Keratinocyte (primary cell): ENCODE results near the gene ACACA. TPM values are rescaled to one million over a fixed set of nuclear protein-coding genes. Genes with fewer than 3 reads are reported as not detected.

Source experiments
- DNase-seq: peaks from one replicate; pipeline ENCODE4 v3.0.0-alpha.2; 2011; ENCODE audit warnings: low read depth, missing footprints, low spot score
- FAIRE-seq: peaks from 2 replicates; lab custom pipeline; 2011; peaks lifted over from hg19 to GRCh38; lab: Jason Lieb, UNC
- H2AFZ ChIP-seq: 2 replicates; pipeline ENCODE4 v1.6.0; 2012; ENCODE audit warnings: low read length, control low read depth, inconsistent platforms; ENCODE audit not compliant: control insufficient read depth
- H3K27ac ChIP-seq: 2 replicates; pipeline ENCODE4 v1.5.1; 2011; ENCODE audit warnings: low read length; ENCODE audit not compliant: control insufficient read depth, insufficient read depth
- H3K27me3 ChIP-seq: 3 replicates; pipeline ENCODE4 v1.6.0; 2011; ENCODE audit warnings: low read length; ENCODE audit not compliant: control insufficient read depth, insufficient read depth; ENCODE audit errors: extremely low read depth
- H3K36me3 ChIP-seq, 2 experiments: 2 replicates in 1 of 2; 3 replicates in 1 of 2; pipeline ENCODE4 v1.5.1; 2011; ENCODE audit warnings: low read length in 2 of 2, mild to moderate bottlenecking in 1 of 2; ENCODE audit not compliant: control insufficient read depth in 2 of 2, insufficient read depth in 2 of 2; ENCODE audit errors: extremely low read depth in 1 of 2
- H3K4me1 ChIP-seq: 3 replicates; pipeline ENCODE4 v1.5.1; 2011; ENCODE audit warnings: low read length; ENCODE audit not compliant: control insufficient read depth, insufficient read depth; ENCODE audit errors: extremely low read depth
- H3K4me2 ChIP-seq: 3 replicates; pipeline ENCODE4 v1.6.0; 2011; ENCODE audit warnings: low read depth, low read length; ENCODE audit not compliant: control insufficient read depth, insufficient read depth; ENCODE audit errors: extremely low read depth
- H3K4me3 ChIP-seq, 3 experiments: fragments of 200-600 bp in 1 of 3; sonication (generic) in 1 of 3; 2 replicates in 2 of 3; 3 replicates in 1 of 3; pipeline ENCODE4 v1.5.1; 2011 to 2016; ENCODE audit warnings: low read length in 3 of 3, mild to moderate bottlenecking in 3 of 3, control low read depth in 2 of 3, inconsistent platforms in 1 of 3, low read depth in 1 of 3, mixed read lengths in 1 of 3, mixed run types in 1 of 3, moderate library complexity in 1 of 3; ENCODE audit not compliant: control insufficient read depth in 2 of 3, insufficient read depth in 2 of 3; ENCODE audit errors: extremely low read depth in 1 of 3
- H3K79me2 ChIP-seq: 2 replicates; pipeline ENCODE4 v1.6.0; 2012; ENCODE audit warnings: low read length; ENCODE audit not compliant: control insufficient read depth, insufficient read depth
- H3K9ac ChIP-seq: 3 replicates; pipeline ENCODE4 v1.6.0; 2011; ENCODE audit warnings: low read length; ENCODE audit not compliant: control insufficient read depth, insufficient read depth; ENCODE audit errors: extremely low read depth
- H3K9me1 ChIP-seq: 3 replicates; pipeline ENCODE4 v1.6.0; 2011; ENCODE audit warnings: low read length; ENCODE audit not compliant: control insufficient read depth, insufficient read depth; ENCODE audit errors: extremely low read depth
- H3K9me3 ChIP-seq: 2 replicates; pipeline ENCODE4 v1.5.1; 2012; ENCODE audit warnings: low read depth, low read length; ENCODE audit not compliant: control insufficient read depth
- H4K20me1 ChIP-seq: 3 replicates; pipeline ENCODE4 v1.6.0; 2011; ENCODE audit warnings: low read length; ENCODE audit not compliant: control insufficient read depth, insufficient read depth; ENCODE audit errors: extremely low read depth
- EZH2 ChIP-seq: IDR thresholded peaks from one replicate; pipeline ENCODE4 v1.6.1; 2012; ENCODE audit warnings: inconsistent platforms, mild to moderate bottlenecking, low read length, moderate library complexity
- dilution Hi-C: fragments of 300-500 bp; cut with MboI; formaldehyde crosslinking; loops from one replicate; pipeline ENCODE4 v1.7.0; 2020; ENCODE audit warnings: low sequenced_read_pairs; ENCODE audit not compliant: extremely low pct_ligation_motif_present
- polyA plus RNA-seq, 5 experiments: library from polyadenylated mRNA; depleted of rRNA in 3 of 5; stranded (reverse) in 3 of 5; stranded (forward) in 1 of 5; unstranded in 1 of 5; fragments of >200 nt; gene quantifications; 1 replicate in 1 of 5; 2 replicates in 3 of 5; 3 replicates in 1 of 5; pipeline versions ENCODE4 v1.2.1 to v1.2.3, GENCODE V29; 2011 to 2012; ENCODE audit warnings: missing spikeins in 2 of 5, low read depth in 1 of 5, low replicate concordance in 1 of 5
- TF ChIP-seq, protein P1 (sequence below), 3 experiments: IDR thresholded peaks in 1 of 3; conservative IDR thresholded peaks in 1 of 3; optimal IDR thresholded peaks in 1 of 3; 2 replicates in 2 of 3; 3 replicates in 1 of 3; pipeline versions ENCODE3 to v1.5.1; 2011; ENCODE audit warnings: low read length in 3 of 3, mild to moderate bottlenecking in 3 of 3, moderate library complexity in 2 of 3, control low read depth in 1 of 3, inconsistent platforms in 1 of 3; ENCODE audit not compliant: insufficient read depth in 2 of 3; ENCODE audit errors: extremely low read depth in 1 of 3

Gene ACACA
- polyA plus RNA-seq, 1 donor (not counting 4 experiments of a cell fraction or from before 2014, with no cell fraction given), result 85.8 TPM

GRCh38 chr17:37273409-37274051 is 133.1 kb downstream of the ACACA start:
- Histone ChIP-seq H3K27me3 (no peaks in the 10 kb centered on the region), H3K4me2 (no peak overlapping the region), H3K9me3 (no peaks in the 10 kb centered on the region), H2AFZ (no peak overlapping the region), H3K27ac (no peak overlapping the region), H3K9me1 (no peaks in the 10 kb centered on the region), H3K4me3 (no peak overlapping the region), H4K20me1 (no peaks in the 10 kb centered on the region), H3K36me3 (peaks cover 29 to 46% of the 10 kb centered on the region in 2 experiments), H3K79me2 (no peaks in the 10 kb centered on the region), H3K4me1 (peaks cover 9% of the 10 kb centered on the region), H3K9ac (no peak overlapping the region)
- DNase-seq (no peak), FAIRE-seq (no peak)
- dilution Hi-C loops, result no loop called here
- no peak for TF ChIP-seq EZH2
- TF ChIP-seq, protein P1, sequence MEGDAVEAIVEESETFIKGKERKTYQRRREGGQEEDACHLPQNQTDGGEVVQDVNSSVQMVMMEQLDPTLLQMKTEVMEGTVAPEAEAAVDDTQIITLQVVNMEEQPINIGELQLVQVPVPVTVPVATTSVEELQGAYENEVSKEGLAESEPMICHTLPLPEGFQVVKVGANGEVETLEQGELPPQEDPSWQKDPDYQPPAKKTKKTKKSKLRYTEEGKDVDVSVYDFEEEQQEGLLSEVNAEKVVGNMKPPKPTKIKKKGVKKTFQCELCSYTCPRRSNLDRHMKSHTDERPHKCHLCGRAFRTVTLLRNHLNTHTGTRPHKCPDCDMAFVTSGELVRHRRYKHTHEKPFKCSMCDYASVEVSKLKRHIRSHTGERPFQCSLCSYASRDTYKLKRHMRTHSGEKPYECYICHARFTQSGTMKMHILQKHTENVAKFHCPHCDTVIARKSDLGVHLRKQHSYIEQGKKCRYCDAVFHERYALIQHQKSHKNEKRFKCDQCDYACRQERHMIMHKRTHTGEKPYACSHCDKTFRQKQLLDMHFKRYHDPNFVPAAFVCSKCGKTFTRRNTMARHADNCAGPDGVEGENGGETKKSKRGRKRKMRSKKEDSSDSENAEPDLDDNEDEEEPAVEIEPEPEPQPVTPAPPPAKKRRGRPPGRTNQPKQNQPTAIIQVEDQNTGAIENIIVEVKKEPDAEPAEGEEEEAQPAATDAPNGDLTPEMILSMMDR (optimal IDR thresholded peaks at IDR 0.05 in 1 of 3, IDR thresholded peaks at IDR 0.05 in 1 of 3, conservative IDR thresholded peaks at IDR 0.05 in 1 of 3; ENCODE audit: extremely low read depth in 1 of 3, insufficient read depth in 2 of 3, low read length in 3 of 3), result no peak

- FAIRE-seq (no peak), DNase-seq (no peak)
- Histone ChIP-seq H3K27ac (no peak overlapping the region), H2AFZ (no peak overlapping the region), H3K4me2 (no peak overlapping the region), H3K4me3 (no peak overlapping the region), H3K27me3 (no peaks in the 10 kb centered on the region), H3K36me3 (peaks cover 33 to 42% of the 10 kb centered on the region in 2 experiments), H3K4me1 (no peaks in the 10 kb centered on the region), H4K20me1 (no peaks in the 10 kb centered on the region), H3K9ac (no peak overlapping the region), H3K79me2 (no peaks in the 10 kb centered on the region), H3K9me3 (peaks cover 2% of the 10 kb centered on the region), H3K9me1 (no peaks in the 10 kb centered on the region)
- dilution Hi-C loops, result no loop called here
- TF ChIP-seq, protein P1 (optimal IDR thresholded peaks at IDR 0.05 in 1 of 3, IDR thresholded peaks at IDR 0.05 in 1 of 3, conservative IDR thresholded peaks at IDR 0.05 in 1 of 3; ENCODE audit: extremely low read depth in 1 of 3, insufficient read depth in 2 of 3, low read length in 3 of 3), result no peak
- TF ChIP-seq EZH2, result no peak
These were observed 141.0 kb downstream of the ACACA start for GRCh38 chr17:37265446-37266173.
